HEK293T (cell line): ENCODE data around the gene EDN3.

Experiments
- ARNT ChIP-seq: fragments of 450-650 bp; IDR thresholded peaks from 2 replicates; pipeline ENCODE4 v1.6.1; 2017; ENCODE audit warnings: mild to moderate bottlenecking
- ELF4 ChIP-seq: fragments of 450-650 bp; IDR thresholded peaks from 2 replicates; pipeline ENCODE4 v1.6.1; 2017; ENCODE audit warnings: antibody characterized with exemption
- FOXM1 ChIP-seq: fragments of 450-650 bp; IDR thresholded peaks from 2 replicates; pipeline ENCODE4 v1.6.1; 2017; ENCODE audit warnings: mild to moderate bottlenecking, borderline replicate concordance
- NFRKB ChIP-seq: fragments of 450-650 bp; IDR thresholded peaks from 2 replicates; pipeline ENCODE4 v1.6.1; 2016; ENCODE audit warnings: mild to moderate bottlenecking, moderate library complexity
- SP1 ChIP-seq: fragments of 450-650 bp; IDR thresholded peaks from 2 replicates; pipeline ENCODE4 v1.6.1; 2017
- SUZ12 ChIP-seq: fragments of 450-650 bp; IDR thresholded peaks from 2 replicates; pipeline ENCODE4 v1.6.1; 2016; ENCODE audit warnings: mild to moderate bottlenecking
- TARDBP ChIP-seq: fragments of 450-650 bp; IDR thresholded peaks from 2 replicates; pipeline ENCODE4 v1.6.1; 2016

GRCh38 chr20:59297686-59298085 is 2.7 kb upstream of the EDN3 start:
- no peak for TF ChIP-seq SUZ12
- no peak for TF ChIP-seq SP1
- TF ChIP-seq ELF4, result no peak
- no peak for TF ChIP-seq ARNT
- no peak for TF ChIP-seq TARDBP
- TF ChIP-seq NFRKB, result no peak
- TF ChIP-seq FOXM1, result no peak
